ENCODE results near the gene RAB21.

DNA sequence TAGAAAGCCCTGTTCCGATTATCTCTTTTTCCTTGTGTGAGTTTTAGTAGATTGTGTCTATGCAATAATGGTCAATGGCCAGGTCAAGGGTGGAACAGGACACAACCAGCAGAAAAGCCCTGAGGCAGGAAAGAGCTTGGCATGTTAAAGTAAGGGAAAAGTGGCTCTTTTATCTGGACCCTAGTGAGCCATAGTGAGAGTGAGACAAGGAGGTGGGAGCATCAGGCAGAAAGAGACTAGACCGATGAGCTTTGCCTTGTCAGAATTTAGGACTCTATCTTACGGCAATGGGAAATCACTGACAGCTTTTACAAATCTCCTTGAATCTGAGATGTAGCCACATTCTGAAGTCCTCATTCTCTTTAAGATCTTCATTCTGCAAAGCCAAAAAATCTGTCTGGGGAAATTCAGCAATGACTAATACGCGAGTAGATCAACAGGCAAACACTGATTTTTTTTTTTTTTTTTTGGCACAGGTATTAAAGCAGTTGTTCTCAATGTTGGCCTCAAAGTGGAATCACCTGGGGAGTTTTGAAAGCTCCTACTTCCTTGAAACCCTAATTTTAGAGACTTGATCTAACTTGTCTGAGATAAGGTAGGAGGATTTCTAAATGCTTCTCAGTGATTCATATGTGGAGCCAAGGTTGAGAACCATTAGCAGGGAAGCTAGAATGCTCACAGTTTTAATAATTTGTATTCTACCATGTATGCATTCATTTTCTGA, 34.9 kb upstream of the RAB21 start:
- TF ChIP-seq POLR2AphosphoS5 (IDR thresholded peaks at IDR 0.05; ENCODE audit: low read depth, low read length): no peak
- TF ChIP-seq SPI1 (IDR thresholded peaks at IDR 0.05; ENCODE audit: low read depth, low read length): no peak
- no peak for TF ChIP-seq POLR2A (IDR thresholded peaks at IDR 0.05; ENCODE audit: low read depth, low read length)
